Small intestine (tissue), 16 donors: ENCODE data around the gene BCR. TPM values are rescaled to one million over a fixed set of nuclear protein-coding genes. Genes with fewer than 3 reads are reported as not detected.
"Not testable (repeated sequence)": the region's sequence is repeated elsewhere in the genome, so short reads cannot be mapped to it uniquely, and the experiment has no call there.

ENCODE experiments used
- DNase-seq, 2 donors: peaks; one replicate each; pipeline versions ENCODE4 v3.0.0 to v3.0.0-alpha.2; 2013
- FAIRE-seq: peaks from 2 replicates; lab custom pipeline; 2012; peaks lifted over from hg19 to GRCh38; lab: Jason Lieb, UNC
- H3K27ac ChIP-seq, 3 donors: one replicate each; pipeline ENCODE4 v1.5.1; 2013; ENCODE audit warnings: low read length in 2 of 3, mild to moderate bottlenecking in 2 of 3, control low read depth in 1 of 3, inconsistent platforms in 1 of 3, low read depth in 1 of 3, moderate library complexity in 1 of 3
- H3K27me3 ChIP-seq, 3 donors: one replicate each; pipeline ENCODE4 v1.6.1; 2013; ENCODE audit warnings: low read length in 3 of 3, inconsistent platforms in 1 of 3; ENCODE audit not compliant: control insufficient read depth in 3 of 3, insufficient read depth in 3 of 3
- H3K36me3 ChIP-seq, 3 donors: one replicate each; pipeline ENCODE4 v1.6.1; 2013; ENCODE audit warnings: low read length in 3 of 3, inconsistent platforms in 1 of 3, low read depth in 1 of 3, mild to moderate bottlenecking in 1 of 3, moderate library complexity in 1 of 3; ENCODE audit not compliant: control insufficient read depth in 3 of 3, insufficient read depth in 2 of 3
- H3K4me1 ChIP-seq, 3 donors: one replicate each; pipeline ENCODE4 v1.6.1; 2013; ENCODE audit warnings: low read length in 2 of 3, inconsistent platforms in 1 of 3, low read depth in 1 of 3, mild to moderate bottlenecking in 1 of 3, moderate library complexity in 1 of 3; ENCODE audit not compliant: control insufficient read depth in 3 of 3, insufficient read depth in 2 of 3
- H3K4me3 ChIP-seq, 3 donors: one replicate each; pipeline ENCODE4 v1.5.1; 2013; ENCODE audit warnings: low read length in 3 of 3, control low read depth in 1 of 3, inconsistent platforms in 1 of 3, low read depth in 1 of 3, mild to moderate bottlenecking in 1 of 3, moderate library complexity in 1 of 3
- H3K9me3 ChIP-seq, 2 donors: one replicate each; pipeline ENCODE4 v1.6.1; 2013; ENCODE audit warnings: low read depth in 1 of 2, low read length in 1 of 2; ENCODE audit not compliant: control insufficient read depth in 2 of 2, insufficient read depth in 1 of 2
- WGBS, 3 donors: extraction: QIAGEN DNeasy Blood & Tissue Kit; methylation state at CpG; one replicate each; pipeline ENCODE4 v1.1.7; 2013; 5-methylcytosine and 5-hydroxymethylcytosine counted together
- long read RNA-seq, 10 donors: transcript quantifications; one replicate each; lab custom pipeline, GENCODE V29; 2026
- polyA plus RNA-seq, 4 donors: library from polyadenylated mRNA; stranded (reverse) in 3 of 4; unstranded in 1 of 4; fragments of 200-250 nt in 3 of 4; fragments of 120-200 nt in 1 of 4; gene quantifications; one replicate each; pipeline versions ENCODE4 v1.2.1 to v1.2.3, GENCODE V29; 2013
- donor health status: healthy with polysubstance abuse.
- donor health status: control.
- donor health status: control.
- donor health status: Bipolar disorder and iron deficiency.
- donor health status: healthy.

Gene BCR
- polyA plus RNA-seq: 10 to 100 TPM in 3 of 4 donors, 1 to 10 TPM in 1; 8.9 to 27.9 (median 19.7) TPM
- long read RNA-seq, donor 1, full-length matches to known transcripts: 2 of 9 reads
- long read RNA-seq, donor 1, partial matches to known transcripts: 7 of 9 reads
- long read RNA-seq, donor 1, other reads (novel, unspliced or antisense): 0 of 9 reads
- long read RNA-seq, donor 2: 0 reads
- long read RNA-seq, donor 3: 0 reads
- long read RNA-seq, donor 4: 0 reads
- long read RNA-seq, donor 5: 0 reads
- long read RNA-seq, donor 6: 0 reads
- long read RNA-seq, donor 7, full-length matches to known transcripts: 2 of 2 reads
- long read RNA-seq, donor 7, partial matches to known transcripts: 0 of 2 reads
- long read RNA-seq, donor 7, other reads (novel, unspliced or antisense): 0 of 2 reads
- long read RNA-seq, donor 8: 0 reads
- long read RNA-seq, donor 9, full-length matches to known transcripts: 1 of 1 reads
- long read RNA-seq, donor 9, partial matches to known transcripts: 0 of 1 reads
- long read RNA-seq, donor 9, other reads (novel, unspliced or antisense): 0 of 1 reads
- long read RNA-seq, donor 10, full-length matches to known transcripts: 3 of 3 reads
- long read RNA-seq, donor 10, partial matches to known transcripts: 0 of 3 reads
- long read RNA-seq, donor 10, other reads (novel, unspliced or antisense): 0 of 3 reads

DNA sequence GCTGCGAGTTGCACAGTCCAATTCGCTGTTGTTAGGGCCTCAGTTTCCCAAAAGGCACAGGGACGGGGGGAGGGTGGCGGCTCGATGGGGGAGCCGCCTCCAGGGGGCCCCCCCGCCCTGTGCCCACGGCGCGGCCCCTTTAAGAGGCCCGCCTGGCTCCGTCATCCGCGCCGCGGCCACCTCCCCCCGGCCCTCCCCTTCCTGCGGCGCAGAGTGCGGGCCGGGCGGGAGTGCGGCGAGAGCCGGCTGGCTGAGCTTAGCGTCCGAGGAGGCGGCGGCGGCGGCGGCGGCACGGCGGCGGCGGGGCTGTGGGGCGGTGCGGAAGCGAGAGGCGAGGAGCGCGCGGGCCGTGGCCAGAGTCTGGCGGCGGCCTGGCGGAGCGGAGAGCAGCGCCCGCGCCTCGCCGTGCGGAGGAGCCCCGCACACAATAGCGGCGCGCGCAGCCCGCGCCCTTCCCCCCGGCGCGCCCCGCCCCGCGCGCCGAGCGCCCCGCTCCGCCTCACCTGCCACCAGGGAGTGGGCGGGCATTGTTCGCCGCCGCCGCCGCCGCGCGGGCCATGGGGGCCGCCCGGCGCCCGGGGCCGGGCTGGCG lies at the start of gene BCR:
Gene BCR (plus strand): TSS at position 209 of the 592 bp plus-strand sequence. CDS start 452 bp downstream, outside the sequence.
- Histone ChIP-seq H3K27ac (peak within 1 kb of the TSS in 2 of 3 donors; percentile 63 to 67), H3K9me3 (peaks cover 0 to 19% of the 10 kb centered on the region in 2 donors), H3K36me3 (peaks cover 0 to 24% (median 0%) of the 10 kb centered on the region in 3 donors), H3K4me3 (peak within 1 kb of the TSS; percentile 42 to 80 (median 65)), H3K4me1 (peaks cover 2 to 38% (median 5%) of the 10 kb centered on the region in 3 donors), H3K27me3 (no peaks in the 10 kb centered on the region)
- DNase-seq (peak; percentile 74 to 87), FAIRE-seq (no peak)
- WGBS, 3 donors: 0 to 1% (median 0%) methylated on average over 25 to 88 of the region's 88 CpGs

- DNase-seq (no peak), FAIRE-seq (no peak)
- Histone ChIP-seq H3K4me1 (peaks cover 0 to 3% (median 0%) of the 10 kb centered on the region in 3 donors), H3K36me3 (no peaks in the 10 kb centered on the region), H3K27me3 (no peaks in the 10 kb centered on the region), H3K27ac (no peak overlapping the region), H3K9me3 (no peaks in the 10 kb centered on the region), H3K4me3 (no peak overlapping the region)
- 43 to 66% (median 57%) methylated on average over 3 of the region's 3 CpGs for WGBS, 3 donors
Observed at GRCh38 chr22:23130697-23131096, 49.6 kb upstream of the BCR start.

DNA sequence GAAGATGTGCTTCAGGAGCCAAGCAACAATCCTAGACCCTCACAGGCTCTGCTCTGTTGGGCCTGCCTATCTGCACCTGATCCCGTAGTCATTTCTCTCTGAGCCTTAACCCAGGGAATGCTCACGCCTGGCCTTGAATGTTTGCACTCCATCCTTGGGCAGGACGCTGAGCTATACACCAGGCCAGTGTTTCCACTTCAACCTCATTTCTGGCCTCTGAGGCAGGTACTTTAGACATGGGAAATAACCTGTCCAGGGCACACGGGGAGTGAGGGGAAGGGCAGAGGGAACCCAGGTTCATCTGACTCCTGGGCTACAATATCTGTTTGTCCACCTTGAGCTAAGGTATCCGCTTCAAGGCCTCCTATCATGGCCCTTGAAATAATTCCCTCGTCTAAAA lies 48.4 kb upstream of the BCR start:
- no peaks in the 10 kb centered on the region for H3K9me3 ChIP-seq
- H3K27me3 ChIP-seq: no peaks in the 10 kb centered on the region
- FAIRE-seq (no peak), DNase-seq (no peak)
- H3K36me3 ChIP-seq: no peaks in the 10 kb centered on the region
- WGBS, 3 donors: 68 to 81% (median 76%) methylated on average over 6 of the region's 6 CpGs
- H3K4me3 ChIP-seq: no peak overlapping the region
- H3K4me1 ChIP-seq: peaks cover 0 to 3% (median 0%) of the 10 kb centered on the region in 3 donors
- no peak overlapping the region for H3K27ac ChIP-seq

DNA sequence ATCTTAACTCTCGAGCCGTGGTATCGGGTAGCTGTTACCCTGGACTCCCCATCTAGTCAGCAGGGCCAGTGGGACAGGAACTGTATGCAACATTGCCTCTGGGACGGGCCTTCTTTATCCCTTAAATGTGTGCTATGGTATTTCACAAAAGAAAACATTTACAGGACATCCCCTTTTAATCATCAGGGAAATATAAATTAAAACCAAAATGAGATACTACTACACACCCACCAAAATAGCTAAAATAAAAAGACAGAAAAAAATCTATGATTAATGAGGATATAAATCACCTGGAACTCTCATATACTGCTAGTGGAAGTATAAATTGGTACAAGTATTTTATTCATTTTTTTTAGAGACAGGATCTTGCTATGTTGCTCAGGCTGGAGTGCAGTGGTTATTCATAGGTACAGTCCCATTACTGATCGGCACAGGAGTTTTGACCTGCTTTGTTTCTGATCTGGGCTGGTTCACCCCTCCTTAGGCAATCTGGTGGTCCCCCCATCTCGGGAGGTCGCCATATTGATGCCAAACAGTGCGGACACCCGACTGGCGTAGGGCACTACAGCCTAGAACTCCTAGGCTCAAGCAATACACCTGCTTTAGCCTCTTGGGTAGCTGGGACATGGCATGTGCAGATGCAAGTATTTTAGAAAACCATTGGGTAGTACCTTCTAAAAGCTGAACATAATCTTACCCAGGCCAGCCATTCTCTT lies 47.8 kb upstream of the BCR start:
- Histone ChIP-seq H3K9me3 (no peaks in the 10 kb centered on the region), H3K27ac (no peak overlapping the region), H3K4me1 (peaks cover 0 to 3% (median 0%) of the 10 kb centered on the region in 3 donors), H3K36me3 (no peaks in the 10 kb centered on the region), H3K4me3 (no peak overlapping the region), H3K27me3 (no peaks in the 10 kb centered on the region)
- WGBS, 3 donors: 88 to 94% (median 88%) methylated on average over 10 of the region's 10 CpGs
- DNase-seq (no peak), FAIRE-seq (no peak)

- Histone ChIP-seq H3K27me3 (no peaks in the 10 kb centered on the region), H3K4me3 (no peak overlapping the region), H3K9me3 (no peaks in the 10 kb centered on the region), H3K27ac (no peak overlapping the region), H3K36me3 (no peaks in the 10 kb centered on the region), H3K4me1 (no peaks in the 10 kb centered on the region)
- WGBS, 3 donors: 93 to 94% (median 93%) methylated on average over 10 of the region's 10 CpGs
- no peak for FAIRE-seq
- DNase-seq: no peak
Observed at GRCh38 chr22:23133922-23134321, 46.4 kb upstream of the BCR start.

DNA sequence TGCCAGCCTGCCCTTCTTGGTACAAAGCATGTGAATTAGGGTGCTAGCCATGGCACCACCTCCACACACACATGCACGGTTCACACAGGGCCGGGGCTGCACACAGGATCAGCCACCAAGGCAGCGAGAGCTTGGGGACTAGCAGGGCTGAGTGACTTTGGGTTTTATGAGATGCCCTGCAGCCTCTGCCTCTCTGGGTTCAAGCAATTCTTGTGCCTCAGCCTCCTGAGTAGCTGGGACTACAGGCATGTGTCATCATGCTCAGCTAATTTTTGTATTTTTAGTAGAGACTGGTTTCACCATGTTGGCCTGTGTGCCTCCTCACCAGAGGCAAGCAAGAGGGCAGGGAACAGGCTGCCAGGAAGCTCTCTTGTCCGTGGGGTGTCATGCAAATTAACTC lies 43.3 kb upstream of the BCR start:
- WGBS, 3 donors: 73 to 76% (median 73%) methylated on average over 4 of the region's 4 CpGs
- H3K27me3 ChIP-seq, H3K4me3 ChIP-seq, H3K36me3 ChIP-seq, FAIRE-seq, H3K9me3 ChIP-seq, DNase-seq, H3K4me1 ChIP-seq: not testable (repeated sequence)
- peak overlapping the region in 1 of 3 donors; percentile 69 for H3K27ac ChIP-seq

DNA sequence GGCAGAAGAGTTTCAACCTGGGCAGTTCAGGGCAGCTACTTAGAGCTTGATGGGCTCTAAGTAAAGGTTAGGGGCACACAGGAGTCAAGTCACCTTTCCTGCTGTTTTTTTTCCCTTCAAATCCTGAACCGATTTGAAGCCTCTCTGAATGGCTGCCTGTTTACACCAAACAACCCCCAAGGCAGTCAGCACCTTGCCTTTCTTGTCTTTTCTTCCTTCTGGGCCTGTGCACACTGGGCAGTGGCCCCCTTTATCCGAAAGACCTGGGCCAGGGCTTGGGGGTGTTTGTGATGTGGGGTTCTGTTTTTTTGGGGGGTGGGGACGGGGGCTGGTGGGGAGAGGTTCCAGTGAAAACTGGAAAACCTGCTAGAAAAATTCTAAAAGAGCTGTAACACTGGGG lies 42.8 kb upstream of the BCR start:
- H3K27me3 ChIP-seq: no peaks in the 10 kb centered on the region
- 48 to 65% (median 61%) methylated on average over 3 of the region's 3 CpGs for WGBS, 3 donors
- no peaks in the 10 kb centered on the region for H3K9me3 ChIP-seq
- no peak for FAIRE-seq
- no peaks in the 10 kb centered on the region for H3K36me3 ChIP-seq
- H3K4me3 ChIP-seq: no peak overlapping the region
- DNase-seq: no peak
- H3K4me1 ChIP-seq: peaks cover 0 to 10% (median 0%) of the 10 kb centered on the region in 3 donors
- H3K27ac ChIP-seq: peak overlapping the region in 1 of 3 donors; percentile 83
